Measurements from ENCODE around the gene CALN1. TPM values are rescaled to one million over a fixed set of nuclear protein-coding genes. Genes with fewer than 3 reads are reported as not detected.

Gene CALN1
- total and polyA plus RNA-seq, 4 donors = 0.02 to 0.91 (median 0.03) TPM

GRCh38 chr7:72152161-72153131 lies 259.7 kb downstream of the CALN1 start:
- peaks cover 0 to 3% (median 0%) of the 10 kb centered on the region in 5 donors for H3K4me1 ChIP-seq (ENCODE audit: control insufficient read depth in 5 of 5, insufficient read depth in 5 of 5, low read length in 5 of 5)
- no peak for TF ChIP-seq CTCF (IDR thresholded peaks at IDR 0.05; ENCODE audit: control extremely low read depth, extremely low read depth)
- no peak overlapping the region for H3K27ac ChIP-seq (ENCODE audit: low read depth in 1 of 2, low read length in 1 of 2)
- no peak overlapping the region for H3K9ac ChIP-seq (ENCODE audit: insufficient read depth in 1 of 2, low read length in 2 of 2)
- WGBS, 2 donors = 48 to 62% methylated on average over 7 of the region's 7 CpGs
- no peak for ATAC-seq (ENCODE audit: insufficient read depth, low FRiP score)
- no peaks in the 10 kb centered on the region for H3K27me3 ChIP-seq (ENCODE audit: control insufficient read depth in 3 of 3, insufficient read depth in 3 of 3, low read length in 2 of 3)
- peak in 2 of 3 donors; percentile 29 to 55 for DNase-seq
- H3K36me3 ChIP-seq (ENCODE audit: control insufficient read depth in 4 of 4, insufficient read depth in 4 of 4, low read length in 4 of 4) = no peaks in the 10 kb centered on the region
- no peak overlapping the region for H3K4me3 ChIP-seq
- peaks cover 0 to 4% (median 0%) of the 10 kb centered on the region in 4 donors for H3K9me3 ChIP-seq (ENCODE audit: control insufficient read depth in 4 of 4, insufficient read depth in 3 of 4, low read length in 3 of 4)

GRCh38 chr7:72140566-72140965 lies 271.6 kb downstream of the CALN1 start:
- no peak for DNase-seq
- no peak for ATAC-seq (ENCODE audit: insufficient read depth, low FRiP score)
- TF ChIP-seq CTCF (IDR thresholded peaks at IDR 0.05; ENCODE audit: control extremely low read depth, extremely low read depth) = no peak
- H3K9ac ChIP-seq (ENCODE audit: insufficient read depth in 1 of 2, low read length in 2 of 2) = no peak overlapping the region
- no peak overlapping the region for H3K27ac ChIP-seq (ENCODE audit: low read depth in 1 of 2, low read length in 1 of 2)
- peaks cover 0 to 8% (median 1%) of the 10 kb centered on the region in 4 donors for H3K9me3 ChIP-seq (ENCODE audit: control insufficient read depth in 4 of 4, insufficient read depth in 3 of 4, low read length in 3 of 4)
- 92 to 96% methylated on average over 2 of the region's 2 CpGs for WGBS, 2 donors
- no peaks in the 10 kb centered on the region for H3K27me3 ChIP-seq (ENCODE audit: control insufficient read depth in 3 of 3, insufficient read depth in 3 of 3, low read length in 2 of 3)
- no peaks in the 10 kb centered on the region for H3K36me3 ChIP-seq (ENCODE audit: control insufficient read depth in 4 of 4, insufficient read depth in 4 of 4, low read length in 4 of 4)
- no peaks in the 10 kb centered on the region for H3K4me1 ChIP-seq (ENCODE audit: control insufficient read depth in 5 of 5, insufficient read depth in 5 of 5, low read length in 5 of 5)
- no peak overlapping the region for H3K4me3 ChIP-seq

GRCh38 chr7:72127136-72127535 lies 285.0 kb downstream of the CALN1 start:
- Histone ChIP-seq H3K27ac (ENCODE audit: low read depth in 1 of 2, low read length in 1 of 2) (no peak overlapping the region), H3K27me3 (ENCODE audit: control insufficient read depth in 3 of 3, insufficient read depth in 3 of 3, low read length in 2 of 3) (no peaks in the 10 kb centered on the region), H3K4me3 (no peak overlapping the region), H3K9ac (ENCODE audit: insufficient read depth in 1 of 2, low read length in 2 of 2) (no peak overlapping the region), H3K9me3 (ENCODE audit: control insufficient read depth in 4 of 4, insufficient read depth in 3 of 4, low read length in 3 of 4) (peaks cover 0 to 4% (median 0%) of the 10 kb centered on the region in 4 donors), H3K36me3 (ENCODE audit: control insufficient read depth in 4 of 4, insufficient read depth in 4 of 4, low read length in 4 of 4) (no peaks in the 10 kb centered on the region), H3K4me1 (ENCODE audit: control insufficient read depth in 5 of 5, insufficient read depth in 5 of 5, low read length in 5 of 5) (no peaks in the 10 kb centered on the region)
- 69 to 92% methylated on average over 1 of the region's 1 CpG for WGBS, 2 donors
- ATAC-seq (ENCODE audit: insufficient read depth, low FRiP score) = no peak
- no peak for DNase-seq
- TF ChIP-seq CTCF (IDR thresholded peaks at IDR 0.05; ENCODE audit: control extremely low read depth, extremely low read depth) = no peak
